GM19351 (cell line): Measurements from ENCODE around the gene MICB.
A peak's percentile ranks its signal among the peaks of the same experiment; 100 is the strongest.

ENCODE experiments used
- ATAC-seq: cut with Tn5 transposase; IDR thresholded peaks from one replicate; pipeline ENCODE4 v1.9.1; 2021; ENCODE audit warnings: mild to moderate bottlenecking, moderate library complexity; ENCODE audit not compliant: unreplicated experiment

Gene MICB

GRCh38 chr6:31559606-31559957 lies 61.6 kb downstream of the MICB start:
- no peak for ATAC-seq

- ATAC-seq: peak; percentile 55
Observed at GRCh38 chr6:31559958-31560696, 62.2 kb downstream of the MICB start.

DNA sequence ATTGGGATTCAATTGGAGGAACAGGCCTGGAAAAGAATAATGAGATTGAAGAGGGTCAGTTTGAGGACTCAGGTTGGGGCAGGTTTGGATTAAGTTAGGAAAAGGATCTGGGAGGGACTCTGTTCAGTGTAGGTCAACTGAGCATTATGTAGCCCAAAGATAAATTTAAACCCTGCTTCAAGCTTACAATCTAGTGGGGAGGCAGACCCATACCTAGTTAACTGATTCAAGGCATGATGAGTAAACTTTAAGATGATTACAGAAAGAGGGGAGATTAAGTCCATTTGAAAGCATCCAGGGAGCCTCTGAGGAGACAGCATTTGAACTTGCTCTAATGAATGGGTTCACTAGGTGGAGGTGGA lies 62.7 kb downstream of the MICB start:
- no peak for ATAC-seq
